EH (cell line): ENCODE measurements around the gene AAR2.

Source experiments
- DNase-seq: peaks from one replicate; pipeline ENCODE4 v3.0.0-alpha.2; 2015; ENCODE audit warnings: low read depth

The AAR2 gene

GRCh38 chr20:36235892-36236785 is at the start of gene AAR2:
Gene AAR2 (plus strand): TSS chr20:36236478. CDS start chr20:36239869, 3,391 bp downstream.
- DNase-seq, result peak; percentile 79

- no peak for DNase-seq
Measured at GRCh38 chr20:36193977-36194712, 42.1 kb upstream of the AAR2 start.

GRCh38 chr20:36196676-36197075 is 39.6 kb upstream of the AAR2 start:
- DNase-seq, result no peak

GRCh38 chr20:36197271-36197670 is 39.0 kb upstream of the AAR2 start:
- no peak for DNase-seq

GRCh38 chr20:36199345-36200257 is 36.7 kb upstream of the AAR2 start:
- DNase-seq, result peak; percentile 78

- DNase-seq, result no peak
Measured at GRCh38 chr20:36200451-36200850, 35.8 kb upstream of the AAR2 start.

GRCh38 chr20:36201198-36201597 is 35.1 kb upstream of the AAR2 start:
- DNase-seq, result no peak

GRCh38 chr20:36202891-36203338 is 33.4 kb upstream of the AAR2 start:
- DNase-seq, result peak; percentile 65

GRCh38 chr20:36203861-36204260 is 32.4 kb upstream of the AAR2 start:
- DNase-seq, result no peak

- no peak for DNase-seq
Measured at GRCh38 chr20:36205026-36205425, 31.3 kb upstream of the AAR2 start.

- no peak for DNase-seq
Measured at GRCh38 chr20:36206068-36206467, 30.2 kb upstream of the AAR2 start.

GRCh38 chr20:36206641-36207040 is 29.6 kb upstream of the AAR2 start:
- DNase-seq, result no peak

GRCh38 chr20:36207602-36208001 is 28.7 kb upstream of the AAR2 start:
- no peak for DNase-seq

GRCh38 chr20:36208257-36208656 is 28.0 kb upstream of the AAR2 start:
- no peak for DNase-seq

- DNase-seq, result peak; percentile 4
Measured at GRCh38 chr20:36210436-36211021, 25.7 kb upstream of the AAR2 start.

- DNase-seq, result no peak
Measured at GRCh38 chr20:36213362-36213761, 22.9 kb upstream of the AAR2 start.

GRCh38 chr20:36214684-36215256 is 21.5 kb upstream of the AAR2 start:
- DNase-seq, result peak; percentile 47

- DNase-seq, result no peak
Measured at GRCh38 chr20:36215778-36216177, 20.5 kb upstream of the AAR2 start.

- DNase-seq, result no peak
Measured at GRCh38 chr20:36216314-36217025, 19.8 kb upstream of the AAR2 start.

GRCh38 chr20:36217226-36217625 is 19.1 kb upstream of the AAR2 start:
- DNase-seq, result no peak
